SK-N-SH treated with all-trans-retinoic acid at 6 μM for 48 hours (cell line): ENCODE measurements around the gene RNF215.

Experiments used
- ATAC-seq: fragments of 200-7000 bp; cut with Tn5 transposase; 3 replicates; pipeline ENCODE4 v1.9.1; 2020; ENCODE audit warnings: mild to moderate bottlenecking, moderate library complexity
- ARNTL ChIP-seq: fragments of 450-650 bp; formaldehyde crosslinking; IDR thresholded peaks from 2 replicates; pipeline ENCODE4 v1.5.0; 2020; ENCODE audit warnings: low read depth, mild to moderate bottlenecking, moderate library complexity, borderline replicate concordance
- BACH2 ChIP-seq: fragments of 250-450 bp; sonication (Bioruptor Pico); IDR thresholded peaks from 2 replicates; pipeline ENCODE4 v1.9.0; 2021; ENCODE audit warnings: mild to moderate bottlenecking, borderline replicate concordance
- CSDC2 ChIP-seq: fragments of 250-450 bp; sonication (Bioruptor Pico); IDR thresholded peaks from 2 replicates; pipeline ENCODE4 v1.5.0; 2020; ENCODE audit warnings: mild to moderate bottlenecking, moderate library complexity
- ESRRG ChIP-seq: fragments of 250-450 bp; sonication (Bioruptor Pico); IDR thresholded peaks from 2 replicates; pipeline ENCODE4 v1.6.1; 2021; ENCODE audit warnings: mild to moderate bottlenecking
- GLIS3 ChIP-seq: fragments of 250-450 bp; sonication (Bioruptor Pico); IDR thresholded peaks from 2 replicates; pipeline ENCODE4 v1.5.0; 2020; ENCODE audit warnings: mild to moderate bottlenecking, moderate library complexity
- ISL1 ChIP-seq: fragments of 250-450 bp; sonication (Bioruptor Pico); IDR thresholded peaks from 2 replicates; pipeline ENCODE4 v2.1.2; 2022; ENCODE audit warnings: mild to moderate bottlenecking, moderate library complexity
- OSR1 ChIP-seq: fragments of 250-450 bp; sonication (Bioruptor Pico); IDR thresholded peaks from 2 replicates; pipeline ENCODE4 v1.8.0; 2022; ENCODE audit warnings: moderate library complexity, mild to moderate bottlenecking, inconsistent platforms
- PPARA ChIP-seq: fragments of 250-450 bp; sonication (Bioruptor Pico); IDR thresholded peaks from 2 replicates; pipeline ENCODE4 v1.5.0; 2020; ENCODE audit warnings: mild to moderate bottlenecking, borderline replicate concordance
- RARB ChIP-seq: fragments of 250-450 bp; sonication (Bioruptor Pico); IDR thresholded peaks from 2 replicates; pipeline ENCODE4 v1.8.0; 2021; ENCODE audit warnings: mild to moderate bottlenecking, moderate library complexity
- SNAI2 ChIP-seq: fragments of 250-450 bp; sonication (Bioruptor Pico); IDR thresholded peaks from 2 replicates; pipeline ENCODE4 v1.5.0; 2020; ENCODE audit warnings: mild to moderate bottlenecking, moderate library complexity
- TCF4 ChIP-seq: fragments of 250-450 bp; sonication (Bioruptor Pico); IDR thresholded peaks from 2 replicates; pipeline ENCODE4 v1.8.0; 2021; ENCODE audit warnings: mild to moderate bottlenecking, moderate library complexity, borderline replicate concordance
- TOX ChIP-seq: fragments of 250-450 bp; sonication (Bioruptor Pico); IDR thresholded peaks from 2 replicates; pipeline ENCODE4 v1.8.0; 2021; ENCODE audit warnings: mild to moderate bottlenecking, moderate library complexity, borderline replicate concordance
- ZC3H10 ChIP-seq: fragments of 250-450 bp; sonication (Bioruptor Pico); IDR thresholded peaks from 2 replicates; pipeline ENCODE4 v1.5.1; 2021; ENCODE audit warnings: mild to moderate bottlenecking, moderate library complexity
- ZFP3 ChIP-seq: fragments of 250-450 bp; sonication (Bioruptor Pico); IDR thresholded peaks from 2 replicates; pipeline ENCODE4 v1.5.0; 2020; ENCODE audit warnings: mild to moderate bottlenecking, moderate library complexity
- ZFP30 ChIP-seq: fragments of 450-650 bp; formaldehyde crosslinking; IDR thresholded peaks from 2 replicates; pipeline ENCODE4 v1.5.0; 2022; ENCODE audit warnings: mild to moderate bottlenecking, moderate library complexity
- ZNF565 ChIP-seq: fragments of 450-650 bp; formaldehyde crosslinking; conservative IDR thresholded peaks from 2 replicates; pipeline ENCODE4 v1.5.0; 2020; ENCODE audit warnings: low read depth, mild to moderate bottlenecking, moderate library complexity
- TF ChIP-seq, protein P1 (sequence below): fragments of 250-450 bp; sonication (Bioruptor Pico); IDR thresholded peaks from 2 replicates; pipeline ENCODE4 v1.5.0; 2020; ENCODE audit warnings: mild to moderate bottlenecking, moderate library complexity
- TF ChIP-seq, protein P2 (sequence below): fragments of 250-450 bp; sonication (Bioruptor Pico); IDR thresholded peaks from 2 replicates; pipeline ENCODE4 v1.5.1; 2020; ENCODE audit warnings: low read depth, mild to moderate bottlenecking, moderate library complexity
- TF ChIP-seq, protein P3 (sequence below): fragments of 250-450 bp; sonication (Bioruptor Pico); IDR thresholded peaks from 2 replicates; pipeline ENCODE4 v1.5.1; 2021; ENCODE audit warnings: mild to moderate bottlenecking, moderate library complexity
- TF ChIP-seq, protein P4 (sequence below): fragments of 250-450 bp; sonication (Bioruptor Pico); IDR thresholded peaks from 2 replicates; pipeline ENCODE4 v1.8.0; 2020; ENCODE audit warnings: mild to moderate bottlenecking, moderate library complexity, borderline replicate concordance
- TF ChIP-seq, protein P5 (sequence below): fragments of 250-450 bp; sonication (Bioruptor Pico); IDR thresholded peaks from 2 replicates; pipeline ENCODE4 v1.8.0; 2021; ENCODE audit warnings: low read depth, mild to moderate bottlenecking, moderate library complexity, borderline replicate concordance

The RNF215 gene

DNA sequence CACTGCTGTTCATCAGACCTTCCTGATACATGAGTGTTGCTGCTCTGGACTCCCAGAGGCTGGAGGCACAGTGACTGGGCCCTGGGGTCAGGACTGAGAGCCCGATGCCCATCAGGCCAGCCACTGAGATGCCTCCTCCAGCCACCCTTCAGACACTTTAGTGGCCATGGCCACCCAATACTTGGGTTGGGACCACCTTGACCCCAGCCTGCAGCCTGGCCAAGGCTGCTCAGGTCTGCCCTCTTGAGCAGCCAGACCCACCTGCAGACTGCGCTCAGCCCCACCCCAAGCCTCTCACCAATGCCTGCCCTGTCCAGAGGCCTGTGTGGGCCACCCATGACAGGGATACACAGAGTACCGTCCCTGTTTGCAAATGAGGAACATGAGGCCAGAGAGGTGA, 4.2 kb downstream of the RNF215 start:
- TF ChIP-seq ZNF565 (CRISPR knock-in tag) = no peak
- no peak for TF ChIP-seq OSR1 (CRISPR knock-in tag)
- TF ChIP-seq TOX (CRISPR knock-in tag) = no peak
- no peak for TF ChIP-seq GLIS3 (CRISPR knock-in tag)
- no peak for TF ChIP-seq ZFP30 (CRISPR knock-in tag)
- TF ChIP-seq, protein P1, sequence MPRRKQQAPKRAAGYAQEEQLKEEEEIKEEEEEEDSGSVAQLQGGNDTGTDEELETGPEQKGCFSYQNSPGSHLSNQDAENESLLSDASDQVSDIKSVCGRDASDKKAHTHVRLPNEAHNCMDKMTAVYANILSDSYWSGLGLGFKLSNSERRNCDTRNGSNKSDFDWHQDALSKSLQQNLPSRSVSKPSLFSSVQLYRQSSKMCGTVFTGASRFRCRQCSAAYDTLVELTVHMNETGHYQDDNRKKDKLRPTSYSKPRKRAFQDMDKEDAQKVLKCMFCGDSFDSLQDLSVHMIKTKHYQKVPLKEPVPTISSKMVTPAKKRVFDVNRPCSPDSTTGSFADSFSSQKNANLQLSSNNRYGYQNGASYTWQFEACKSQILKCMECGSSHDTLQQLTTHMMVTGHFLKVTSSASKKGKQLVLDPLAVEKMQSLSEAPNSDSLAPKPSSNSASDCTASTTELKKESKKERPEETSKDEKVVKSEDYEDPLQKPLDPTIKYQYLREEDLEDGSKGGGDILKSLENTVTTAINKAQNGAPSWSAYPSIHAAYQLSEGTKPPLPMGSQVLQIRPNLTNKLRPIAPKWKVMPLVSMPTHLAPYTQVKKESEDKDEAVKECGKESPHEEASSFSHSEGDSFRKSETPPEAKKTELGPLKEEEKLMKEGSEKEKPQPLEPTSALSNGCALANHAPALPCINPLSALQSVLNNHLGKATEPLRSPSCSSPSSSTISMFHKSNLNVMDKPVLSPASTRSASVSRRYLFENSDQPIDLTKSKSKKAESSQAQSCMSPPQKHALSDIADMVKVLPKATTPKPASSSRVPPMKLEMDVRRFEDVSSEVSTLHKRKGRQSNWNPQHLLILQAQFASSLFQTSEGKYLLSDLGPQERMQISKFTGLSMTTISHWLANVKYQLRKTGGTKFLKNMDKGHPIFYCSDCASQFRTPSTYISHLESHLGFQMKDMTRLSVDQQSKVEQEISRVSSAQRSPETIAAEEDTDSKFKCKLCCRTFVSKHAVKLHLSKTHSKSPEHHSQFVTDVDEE = no peak
- TF ChIP-seq ESRRG (CRISPR knock-in tag) = no peak
- TF ChIP-seq PPARA (CRISPR knock-in tag) = no peak

DNA sequence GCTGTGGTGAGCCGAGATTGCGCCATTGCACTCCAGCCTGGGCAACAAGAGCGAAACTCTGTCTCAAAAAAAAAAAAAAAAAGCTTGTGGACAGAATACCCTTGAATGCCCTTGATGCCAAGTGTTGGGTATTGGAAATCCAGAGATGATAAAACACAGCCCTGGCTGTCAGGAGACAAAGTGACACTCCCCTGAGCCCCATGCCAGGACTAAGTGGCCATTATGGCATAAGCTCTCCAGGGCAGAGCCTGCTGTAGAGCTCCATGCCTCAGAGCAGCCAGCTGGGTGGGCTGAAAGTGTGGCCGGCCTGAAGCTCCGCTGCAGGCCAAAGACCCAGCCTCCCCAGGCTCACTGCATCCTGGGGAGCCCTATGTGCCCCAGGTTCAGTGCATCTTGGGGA, 4.9 kb downstream of the RNF215 start:
- no peak for ATAC-seq
- TF ChIP-seq, protein P1 = no peak
- TF ChIP-seq ARNTL (CRISPR knock-in tag) = no peak
- TF ChIP-seq TCF4 (CRISPR knock-in tag) = no peak
- TF ChIP-seq ISL1 (CRISPR knock-in tag) = no peak
- no peak for TF ChIP-seq SNAI2 (CRISPR knock-in tag)
- TF ChIP-seq ZFP3 (CRISPR knock-in tag) = no peak
- no peak for TF ChIP-seq ZC3H10
- TF ChIP-seq, protein P2, sequence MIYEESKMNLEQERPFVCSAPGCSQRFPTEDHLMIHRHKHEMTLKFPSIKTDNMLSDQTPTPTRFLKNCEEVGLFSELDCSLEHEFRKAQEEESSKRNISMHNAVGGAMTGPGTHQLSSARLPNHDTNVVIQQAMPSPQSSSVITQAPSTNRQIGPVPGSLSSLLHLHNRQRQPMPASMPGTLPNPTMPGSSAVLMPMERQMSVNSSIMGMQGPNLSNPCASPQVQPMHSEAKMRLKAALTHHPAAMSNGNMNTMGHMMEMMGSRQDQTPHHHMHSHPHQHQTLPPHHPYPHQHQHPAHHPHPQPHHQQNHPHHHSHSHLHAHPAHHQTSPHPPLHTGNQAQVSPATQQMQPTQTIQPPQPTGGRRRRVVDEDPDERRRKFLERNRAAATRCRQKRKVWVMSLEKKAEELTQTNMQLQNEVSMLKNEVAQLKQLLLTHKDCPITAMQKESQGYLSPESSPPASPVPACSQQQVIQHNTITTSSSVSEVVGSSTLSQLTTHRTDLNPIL (CRISPR knock-in tag) = no peak
- no peak for TF ChIP-seq ZFP30 (CRISPR knock-in tag)
- TF ChIP-seq TOX (CRISPR knock-in tag) = no peak
- TF ChIP-seq, protein P3, sequence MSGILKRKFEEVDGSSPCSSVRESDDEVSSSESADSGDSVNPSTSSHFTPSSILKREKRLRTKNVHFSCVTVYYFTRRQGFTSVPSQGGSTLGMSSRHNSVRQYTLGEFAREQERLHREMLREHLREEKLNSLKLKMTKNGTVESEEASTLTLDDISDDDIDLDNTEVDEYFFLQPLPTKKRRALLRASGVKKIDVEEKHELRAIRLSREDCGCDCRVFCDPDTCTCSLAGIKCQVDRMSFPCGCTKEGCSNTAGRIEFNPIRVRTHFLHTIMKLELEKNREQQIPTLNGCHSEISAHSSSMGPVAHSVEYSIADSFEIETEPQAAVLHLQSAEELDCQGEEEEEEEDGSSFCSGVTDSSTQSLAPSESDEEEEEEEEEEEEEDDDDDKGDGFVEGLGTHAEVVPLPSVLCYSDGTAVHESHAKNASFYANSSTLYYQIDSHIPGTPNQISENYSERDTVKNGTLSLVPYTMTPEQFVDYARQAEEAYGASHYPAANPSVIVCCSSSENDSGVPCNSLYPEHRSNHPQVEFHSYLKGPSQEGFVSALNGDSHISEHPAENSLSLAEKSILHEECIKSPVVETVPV = no peak
- TF ChIP-seq CSDC2 (CRISPR knock-in tag) = no peak
- TF ChIP-seq, protein P4, sequence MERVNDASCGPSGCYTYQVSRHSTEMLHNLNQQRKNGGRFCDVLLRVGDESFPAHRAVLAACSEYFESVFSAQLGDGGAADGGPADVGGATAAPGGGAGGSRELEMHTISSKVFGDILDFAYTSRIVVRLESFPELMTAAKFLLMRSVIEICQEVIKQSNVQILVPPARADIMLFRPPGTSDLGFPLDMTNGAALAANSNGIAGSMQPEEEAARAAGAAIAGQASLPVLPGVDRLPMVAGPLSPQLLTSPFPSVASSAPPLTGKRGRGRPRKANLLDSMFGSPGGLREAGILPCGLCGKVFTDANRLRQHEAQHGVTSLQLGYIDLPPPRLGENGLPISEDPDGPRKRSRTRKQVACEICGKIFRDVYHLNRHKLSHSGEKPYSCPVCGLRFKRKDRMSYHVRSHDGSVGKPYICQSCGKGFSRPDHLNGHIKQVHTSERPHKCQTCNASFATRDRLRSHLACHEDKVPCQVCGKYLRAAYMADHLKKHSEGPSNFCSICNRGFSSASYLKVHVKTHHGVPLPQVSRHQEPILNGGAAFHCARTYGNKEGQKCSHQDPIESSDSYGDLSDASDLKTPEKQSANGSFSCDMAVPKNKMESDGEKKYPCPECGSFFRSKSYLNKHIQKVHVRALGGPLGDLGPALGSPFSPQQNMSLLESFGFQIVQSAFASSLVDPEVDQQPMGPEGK = no peak
- no peak for TF ChIP-seq ESRRG (CRISPR knock-in tag)

More for the DNA sequence above, 4.2 kb downstream of the RNF215 start:
- ATAC-seq = no peak

DNA sequence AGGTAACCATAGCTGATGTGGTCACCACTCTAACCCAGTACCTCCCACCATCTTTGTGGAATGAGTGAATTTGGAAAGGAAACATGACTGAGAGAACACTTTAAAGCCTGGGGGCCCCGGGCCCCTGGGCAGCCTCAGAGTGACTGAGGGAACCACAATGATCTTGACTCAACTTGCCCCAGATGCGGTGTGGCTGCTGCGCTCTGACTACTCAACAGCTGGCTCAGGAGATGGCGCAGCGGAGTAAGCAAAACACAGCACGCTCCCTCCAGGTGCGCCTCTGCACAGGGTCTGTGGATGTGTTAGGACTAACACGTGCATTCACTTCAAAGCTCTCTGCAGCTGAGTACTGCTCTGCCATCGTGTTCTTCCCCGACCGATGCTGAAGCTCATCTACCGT, 5.9 kb downstream of the RNF215 start:
- no peak for ATAC-seq
- TF ChIP-seq RARB (CRISPR knock-in tag) (no peak), OSR1 (CRISPR knock-in tag) (no peak), TCF4 (CRISPR knock-in tag) (no peak), ESRRG (CRISPR knock-in tag) (no peak), ZNF565 (CRISPR knock-in tag) (no peak), BACH2 (CRISPR knock-in tag) (no peak), TOX (CRISPR knock-in tag) (no peak)
- TF ChIP-seq, protein P5, sequence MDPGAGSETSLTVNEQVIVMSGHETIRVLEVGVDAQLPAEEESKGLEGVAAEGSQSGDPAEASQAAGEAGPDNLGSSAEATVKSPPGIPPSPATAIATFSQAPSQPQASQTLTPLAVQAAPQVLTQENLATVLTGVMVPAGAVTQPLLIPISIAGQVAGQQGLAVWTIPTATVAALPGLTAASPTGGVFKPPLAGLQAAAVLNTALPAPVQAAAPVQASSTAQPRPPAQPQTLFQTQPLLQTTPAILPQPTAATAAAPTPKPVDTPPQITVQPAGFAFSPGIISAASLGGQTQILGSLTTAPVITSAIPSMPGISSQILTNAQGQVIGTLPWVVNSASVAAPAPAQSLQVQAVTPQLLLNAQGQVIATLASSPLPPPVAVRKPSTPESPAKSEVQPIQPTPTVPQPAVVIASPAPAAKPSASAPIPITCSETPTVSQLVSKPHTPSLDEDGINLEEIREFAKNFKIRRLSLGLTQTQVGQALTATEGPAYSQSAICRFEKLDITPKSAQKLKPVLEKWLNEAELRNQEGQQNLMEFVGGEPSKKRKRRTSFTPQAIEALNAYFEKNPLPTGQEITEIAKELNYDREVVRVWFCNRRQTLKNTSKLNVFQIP (CRISPR knock-in tag) = no peak
- TF ChIP-seq, protein P4 = no peak
